Gastrocnemius medialis (tissue), 4 donors: Measurements from ENCODE around the gene FNBP1L. TPM values are rescaled to one million over a fixed set of nuclear protein-coding genes. Genes with fewer than 3 reads are reported as not detected.

ENCODE experiments used
- ATAC-seq, 2 donors: fragments of 150-250 bp; one replicate each; pipeline ENCODE4 v1.9.1; 2016
- DNase-seq, 2 donors: peaks; one replicate each; pipeline ENCODE4 v3.0.0-alpha.2; 2019
- H3K27ac ChIP-seq, 4 donors: fragments of 200-600 bp; sonication (generic); 1 replicate in 1 of 4; 2 replicates in 3 of 4; pipeline ENCODE4 v1.5.1; 2016 to 2018; ENCODE audit warnings: mild to moderate bottlenecking in 2 of 4, moderate library complexity in 1 of 4
- H3K27me3 ChIP-seq, 3 donors: fragments of 200-600 bp; sonication (generic) in 2 of 3; 1 replicate in 1 of 3; 2 replicates in 2 of 3; pipeline versions ENCODE4 v1.5.1 to v1.6.0; 2016 to 2019; ENCODE audit warnings: mild to moderate bottlenecking in 1 of 3, moderate library complexity in 1 of 3
- H3K36me3 ChIP-seq, 2 donors: fragments of 200-600 bp; sonication (generic) in 1 of 2; one replicate each; pipeline ENCODE4 v1.5.1; 2017 to 2018
- H3K4me1 ChIP-seq, 2 donors: fragments of 200-600 bp; sonication (generic) in 1 of 2; one replicate each; pipeline ENCODE4 v1.5.1; 2016 to 2017; ENCODE audit warnings: mild to moderate bottlenecking in 2 of 2
- H3K4me3 ChIP-seq, 4 donors: fragments of 200-600 bp; sonication (generic) in 3 of 4; 1 replicate in 1 of 4; 2 replicates in 3 of 4; pipeline ENCODE4 v1.5.1; 2016 to 2019; ENCODE audit warnings: mild to moderate bottlenecking in 2 of 4
- H3K9me3 ChIP-seq, 3 donors: fragments of 200-600 bp; sonication (generic) in 2 of 3; 1 replicate in 1 of 3; 2 replicates in 2 of 3; pipeline ENCODE4 v1.5.1; 2016 to 2019
- POLR2A ChIP-seq, 2 donors: fragments of 450-650 bp; IDR thresholded peaks; one replicate each; pipeline ENCODE4 v1.6.1; 2017; ENCODE audit warnings: antibody characterized with exemption in 2 of 2, mild to moderate bottlenecking in 2 of 2, moderate library complexity in 2 of 2
- in situ Hi-C, 4 donors: fragments of 200-750 bp; cut with MboI; loops; one replicate each; pipeline versions ENCODE4 v1.15.0 to v1.8.0; 2017; ENCODE audit warnings: low sequenced_read_pairs in 4 of 4
- intact Hi-C: fragments of 100-400 bp; cut with DNase I; formaldehyde crosslinking; loops from one replicate; pipeline ENCODE4 v1.15.1; 2023; ENCODE audit warnings: low total_unique reads
- total RNA-seq, 4 donors: library from RNA; depleted of rRNA; stranded (reverse); fragments of >200 nt; gene quantifications; one replicate each; pipeline versions ENCODE4 v1.1.0 to v1.2.3, GENCODE V29; 2016
- TF ChIP-seq, protein P1 (sequence below), 5 experiments: fragments of 450-650 bp in 3 of 5; fragments of 200-600 bp in 2 of 5; sonication (generic) in 2 of 5; IDR thresholded peaks in 4 of 5; conservative IDR thresholded peaks in 1 of 5; 1 replicate in 4 of 5; 2 replicates in 1 of 5; pipeline ENCODE4 v1.5.1; 2016 to 2019; ENCODE audit warnings: antibody characterized with exemption in 5 of 5, mild to moderate bottlenecking in 3 of 5, moderate library complexity in 3 of 5

The FNBP1L gene
- total RNA-seq, 4 donors from 2014 or later, result 16.0 to 35.1 (median 17.4) TPM

DNA sequence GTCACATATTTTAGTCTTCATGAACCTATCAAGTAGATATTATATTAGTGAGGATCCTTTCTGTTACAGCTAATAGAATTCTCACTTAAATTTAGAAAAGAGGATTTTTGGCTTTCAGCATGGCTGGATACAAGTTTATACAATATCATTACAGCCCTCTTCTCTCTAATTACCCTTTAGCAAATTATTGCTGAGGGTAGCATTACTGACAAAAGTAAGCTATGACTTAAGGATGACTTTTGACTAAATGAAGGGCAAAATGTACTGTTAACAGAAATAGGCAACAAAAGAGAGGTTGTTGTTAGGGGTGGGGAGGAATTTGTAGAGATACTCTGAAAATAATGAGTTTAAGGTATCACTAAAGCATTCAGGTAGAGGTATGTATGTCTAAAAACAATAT, 85.8 kb downstream of the FNBP1L start:
- Histone ChIP-seq H3K9me3 (no peaks in the 10 kb centered on the region), H3K4me1 (no peaks in the 10 kb centered on the region), H3K27me3 (no peaks in the 10 kb centered on the region), H3K36me3 (no peaks in the 10 kb centered on the region), H3K27ac (no peak overlapping the region), H3K4me3 (no peak overlapping the region)
- TF ChIP-seq, protein P1, sequence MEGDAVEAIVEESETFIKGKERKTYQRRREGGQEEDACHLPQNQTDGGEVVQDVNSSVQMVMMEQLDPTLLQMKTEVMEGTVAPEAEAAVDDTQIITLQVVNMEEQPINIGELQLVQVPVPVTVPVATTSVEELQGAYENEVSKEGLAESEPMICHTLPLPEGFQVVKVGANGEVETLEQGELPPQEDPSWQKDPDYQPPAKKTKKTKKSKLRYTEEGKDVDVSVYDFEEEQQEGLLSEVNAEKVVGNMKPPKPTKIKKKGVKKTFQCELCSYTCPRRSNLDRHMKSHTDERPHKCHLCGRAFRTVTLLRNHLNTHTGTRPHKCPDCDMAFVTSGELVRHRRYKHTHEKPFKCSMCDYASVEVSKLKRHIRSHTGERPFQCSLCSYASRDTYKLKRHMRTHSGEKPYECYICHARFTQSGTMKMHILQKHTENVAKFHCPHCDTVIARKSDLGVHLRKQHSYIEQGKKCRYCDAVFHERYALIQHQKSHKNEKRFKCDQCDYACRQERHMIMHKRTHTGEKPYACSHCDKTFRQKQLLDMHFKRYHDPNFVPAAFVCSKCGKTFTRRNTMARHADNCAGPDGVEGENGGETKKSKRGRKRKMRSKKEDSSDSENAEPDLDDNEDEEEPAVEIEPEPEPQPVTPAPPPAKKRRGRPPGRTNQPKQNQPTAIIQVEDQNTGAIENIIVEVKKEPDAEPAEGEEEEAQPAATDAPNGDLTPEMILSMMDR (IDR thresholded peaks at IDR 0.05 in 4 of 5, conservative IDR thresholded peaks at IDR 0.05 in 1 of 5), result no peak
- no peak for TF ChIP-seq POLR2A (IDR thresholded peaks at IDR 0.05)
- ATAC-seq (no peak), DNase-seq (no peak)
- intact Hi-C loops, result no loop called here
- in situ Hi-C loops, result no loop called here

DNA sequence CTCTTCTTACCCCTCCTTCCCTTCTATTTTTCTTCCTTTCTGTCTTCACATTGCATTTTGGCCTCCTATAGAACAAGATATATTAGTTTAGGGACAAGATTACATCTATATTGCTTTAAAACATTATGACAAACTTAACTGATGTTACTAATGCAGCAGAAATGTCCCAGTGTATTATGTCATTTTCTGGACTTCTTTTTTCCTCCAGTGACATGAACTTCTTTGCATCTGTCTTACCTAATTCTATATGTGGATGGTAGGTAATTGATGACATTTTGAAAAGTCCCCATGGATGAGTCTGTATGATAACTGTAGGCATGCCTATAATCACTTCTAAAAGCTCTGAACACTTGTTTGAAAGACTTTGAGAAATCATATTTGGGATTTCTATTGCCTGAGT, 89.5 kb downstream of the FNBP1L start:
- H3K4me3 ChIP-seq, result no peak overlapping the region
- TF ChIP-seq, protein P1 (IDR thresholded peaks at IDR 0.05 in 4 of 5, conservative IDR thresholded peaks at IDR 0.05 in 1 of 5), result no peak
- no peak for TF ChIP-seq POLR2A (IDR thresholded peaks at IDR 0.05)
- H3K27me3 ChIP-seq, result no peaks in the 10 kb centered on the region
- ATAC-seq (no peak), DNase-seq (no peak)
- in situ Hi-C loops (no loop called here), intact Hi-C loops (no loop called here)
- H3K4me1 ChIP-seq, result no peaks in the 10 kb centered on the region
- no peaks in the 10 kb centered on the region for H3K9me3 ChIP-seq
- no peak overlapping the region for H3K27ac ChIP-seq
- H3K36me3 ChIP-seq, result no peaks in the 10 kb centered on the region

DNA sequence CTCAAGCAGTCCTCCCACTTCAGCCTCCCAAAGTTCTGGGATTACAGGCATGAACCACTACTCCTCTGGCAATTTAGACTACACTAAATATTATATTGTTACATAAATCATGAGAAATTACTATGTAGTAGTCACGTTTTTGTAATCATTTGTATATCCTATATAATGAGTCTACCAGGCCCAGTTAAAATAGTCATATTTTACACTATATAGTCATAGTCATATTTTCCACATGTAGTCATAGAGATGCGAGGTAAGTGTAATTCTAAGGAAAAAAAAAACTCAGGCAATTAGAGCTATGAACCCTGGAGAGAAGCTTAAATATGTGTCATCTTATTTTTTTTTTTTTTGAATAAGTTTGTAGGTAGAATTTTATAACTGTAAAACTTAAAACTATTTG, 90.0 kb downstream of the FNBP1L start:
- no peak for ATAC-seq
- intact Hi-C loops, result no loop called here
- no peak for TF ChIP-seq POLR2A (IDR thresholded peaks at IDR 0.05)
- TF ChIP-seq, protein P1 (IDR thresholded peaks at IDR 0.05 in 4 of 5, conservative IDR thresholded peaks at IDR 0.05 in 1 of 5), result no peak
- H3K4me3 ChIP-seq, result no peak overlapping the region
- no peaks in the 10 kb centered on the region for H3K4me1 ChIP-seq
- H3K27ac ChIP-seq, result no peak overlapping the region
- no peaks in the 10 kb centered on the region for H3K9me3 ChIP-seq
- H3K36me3 ChIP-seq, result no peaks in the 10 kb centered on the region
- DNase-seq, result no peak
- in situ Hi-C loops, result no loop called here
- H3K27me3 ChIP-seq, result no peaks in the 10 kb centered on the region

DNA sequence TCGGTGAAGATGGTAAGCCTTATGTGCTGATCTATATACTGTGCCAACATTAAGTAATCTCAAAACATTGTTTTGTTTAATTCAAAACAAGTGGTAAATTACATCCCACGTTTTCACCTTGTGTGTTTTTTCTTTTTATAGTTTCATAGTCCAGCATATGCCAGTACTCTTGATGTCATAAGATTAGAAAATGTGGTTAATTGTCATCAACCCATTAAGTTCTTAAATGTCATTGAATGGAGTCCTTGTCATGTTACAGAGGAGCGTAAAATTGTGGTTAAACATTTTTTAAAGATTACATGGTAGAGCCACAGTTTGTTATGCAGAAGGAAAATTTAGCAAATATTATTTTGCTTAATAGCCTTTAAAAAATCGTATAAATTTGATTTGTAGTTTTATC, 93.1 kb downstream of the FNBP1L start:
- TF ChIP-seq, protein P1 (IDR thresholded peaks at IDR 0.05 in 4 of 5, conservative IDR thresholded peaks at IDR 0.05 in 1 of 5), result no peak
- no peak for TF ChIP-seq POLR2A (IDR thresholded peaks at IDR 0.05)
- intact Hi-C loops (no loop called here), in situ Hi-C loops (no loop called here)
- H3K27me3 ChIP-seq, result no peaks in the 10 kb centered on the region
- no peaks in the 10 kb centered on the region for H3K36me3 ChIP-seq
- H3K9me3 ChIP-seq, result no peaks in the 10 kb centered on the region
- no peak overlapping the region for H3K27ac ChIP-seq
- no peak for DNase-seq
- no peak for ATAC-seq
- no peaks in the 10 kb centered on the region for H3K4me1 ChIP-seq
- H3K4me3 ChIP-seq, result no peak overlapping the region

DNA sequence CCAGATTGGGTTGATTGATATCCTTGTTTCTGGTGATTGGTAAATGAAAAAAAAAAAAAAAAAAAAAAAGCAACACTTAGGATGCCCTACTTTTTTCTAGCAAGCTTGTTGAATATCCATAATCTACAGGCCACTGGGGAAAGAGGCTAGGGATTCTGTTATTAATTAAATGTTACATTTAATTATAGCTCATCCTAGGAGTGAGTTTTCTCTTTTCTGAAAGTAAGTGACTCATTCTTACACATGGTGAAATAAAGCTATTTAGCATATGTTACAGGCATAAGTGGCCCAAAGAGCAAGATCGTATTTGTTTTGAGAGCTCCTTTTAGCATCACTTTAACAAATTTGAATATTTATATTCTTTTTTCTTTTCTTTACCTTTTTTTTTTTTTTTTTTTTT, 94.5 kb downstream of the FNBP1L start:
- no peaks in the 10 kb centered on the region for H3K27me3 ChIP-seq
- H3K9me3 ChIP-seq, result no peaks in the 10 kb centered on the region
- ATAC-seq (no peak), DNase-seq (no peak)
- no peak for TF ChIP-seq POLR2A (IDR thresholded peaks at IDR 0.05)
- TF ChIP-seq, protein P1 (IDR thresholded peaks at IDR 0.05 in 4 of 5, conservative IDR thresholded peaks at IDR 0.05 in 1 of 5), result no peak
- intact Hi-C loops, result no loop called here
- in situ Hi-C loops, result no loop called here
- H3K36me3 ChIP-seq, result no peaks in the 10 kb centered on the region
- H3K27ac ChIP-seq, result no peak overlapping the region
- H3K4me1 ChIP-seq, result no peaks in the 10 kb centered on the region
- no peak overlapping the region for H3K4me3 ChIP-seq
